GM18499 (cell line): Measurements from ENCODE around the gene AXIN2.
"Not testable (repeated sequence)": the region's sequence is repeated elsewhere in the genome, so short reads cannot be mapped to it uniquely, and the experiment has no call there.

Source experiments
- ATAC-seq: cut with Tn5 transposase; IDR thresholded peaks from one replicate; pipeline ENCODE4 v1.9.1; 2021; ENCODE audit warnings: moderate number of reproducible peaks; ENCODE audit not compliant: insufficient read depth, unreplicated experiment

Gene AXIN2

DNA sequence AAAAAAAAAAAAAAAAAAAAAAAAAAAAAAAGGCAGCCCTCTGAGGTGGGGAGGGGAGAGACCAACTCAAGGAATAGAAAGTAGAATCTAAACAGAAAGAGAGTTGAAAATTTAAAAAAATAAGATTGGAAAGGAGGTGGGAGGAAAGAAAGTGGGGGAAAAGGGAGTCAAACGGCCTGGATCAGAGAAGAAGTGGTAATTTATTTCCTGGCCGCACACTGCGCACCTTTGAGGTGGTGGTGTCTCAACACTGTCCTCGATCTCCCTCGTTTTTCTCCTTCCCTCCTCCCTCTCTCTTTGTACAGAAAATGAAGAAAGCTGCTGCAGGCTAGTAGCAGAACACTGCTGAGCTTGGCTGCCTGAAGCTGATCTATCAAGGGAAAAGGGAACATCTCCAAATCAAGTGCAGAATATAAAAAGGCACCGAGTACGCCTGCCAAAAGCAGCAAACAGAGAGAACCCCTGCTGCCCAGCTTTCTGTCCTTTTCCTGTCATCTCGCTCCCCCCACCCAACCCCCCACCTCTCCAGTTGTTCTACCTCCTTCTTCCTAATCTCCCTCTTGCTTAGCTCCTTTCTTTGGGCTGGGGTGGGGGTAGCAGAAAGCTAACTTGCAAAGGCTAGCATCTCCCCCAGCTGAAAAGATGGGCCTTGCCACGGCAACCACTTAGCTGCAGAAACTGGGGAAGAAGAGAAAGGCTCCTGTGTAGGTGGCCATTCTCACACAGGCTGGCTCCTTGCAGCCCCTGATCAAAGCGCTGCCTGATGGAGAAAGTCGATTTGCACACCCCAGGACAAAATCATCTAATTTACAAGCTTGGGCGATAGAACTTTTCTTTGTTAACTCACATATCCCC is 22.5 kb downstream of the AXIN2 start:
- no peak for ATAC-seq

DNA sequence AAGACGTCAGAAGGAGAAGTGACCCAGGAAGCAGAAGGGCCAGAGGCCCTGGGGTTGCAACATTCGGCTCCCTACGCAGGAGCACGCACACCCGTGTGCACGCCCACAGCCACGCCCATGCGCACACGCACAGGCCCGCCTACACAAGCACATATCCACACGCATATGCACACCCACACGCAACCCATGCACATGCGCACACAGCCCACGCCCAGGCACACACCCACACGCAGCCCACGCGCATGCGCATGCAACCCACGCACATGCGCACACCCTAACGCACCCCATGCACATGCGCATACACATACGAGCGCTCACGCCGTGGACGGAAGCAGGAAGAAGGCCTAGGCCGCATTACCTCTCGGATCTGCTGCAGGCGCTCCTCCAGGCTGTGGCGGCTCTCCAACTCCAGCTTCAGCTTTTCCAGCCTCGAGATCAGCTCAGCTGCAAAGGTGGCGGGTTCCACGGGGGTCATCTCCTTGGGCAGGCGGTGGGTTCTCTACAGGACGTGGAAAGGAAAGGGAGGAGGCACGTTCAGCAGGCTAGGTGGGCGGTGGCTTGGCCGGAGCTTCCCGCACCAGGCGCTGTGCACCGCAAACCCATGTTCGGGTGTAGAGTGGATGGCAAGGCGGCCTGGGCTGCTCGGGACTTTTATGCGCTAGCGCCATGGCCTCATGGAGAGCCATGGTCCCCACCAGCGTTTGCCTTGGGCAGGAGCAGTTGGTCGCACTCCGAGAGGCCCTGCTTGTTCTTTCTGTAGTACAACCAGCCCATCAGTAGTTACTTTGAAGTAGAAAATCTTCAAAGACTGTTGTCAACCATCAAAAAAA is 23.4 kb downstream of the AXIN2 start:
- ATAC-seq: no peak

DNA sequence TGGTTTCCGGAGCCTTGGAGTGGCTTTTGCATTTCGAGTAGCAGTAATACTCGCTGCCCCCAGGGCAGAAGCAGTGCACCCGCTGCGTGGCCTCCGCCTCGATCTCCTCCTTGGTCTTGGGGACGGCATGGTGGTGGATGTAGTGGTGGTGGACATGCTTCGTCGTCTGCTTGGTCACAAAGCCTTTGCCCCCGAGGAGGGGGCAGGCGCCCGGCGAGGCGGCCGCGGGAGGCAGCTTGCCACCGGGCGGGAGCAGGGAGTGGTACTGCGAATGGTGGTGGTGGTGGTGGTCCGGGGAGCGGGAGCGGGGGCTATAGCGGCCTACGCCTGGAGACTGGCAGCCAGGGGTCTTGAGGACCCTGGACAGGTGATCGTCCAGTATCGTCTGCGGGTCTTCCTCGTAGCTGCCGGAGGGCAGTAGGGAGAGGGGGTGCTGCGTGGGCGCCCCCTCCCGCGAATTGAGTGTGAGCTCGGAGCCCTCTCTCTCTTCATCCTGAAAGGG is 24.1 kb downstream of the AXIN2 start:
- no peak for ATAC-seq

DNA sequence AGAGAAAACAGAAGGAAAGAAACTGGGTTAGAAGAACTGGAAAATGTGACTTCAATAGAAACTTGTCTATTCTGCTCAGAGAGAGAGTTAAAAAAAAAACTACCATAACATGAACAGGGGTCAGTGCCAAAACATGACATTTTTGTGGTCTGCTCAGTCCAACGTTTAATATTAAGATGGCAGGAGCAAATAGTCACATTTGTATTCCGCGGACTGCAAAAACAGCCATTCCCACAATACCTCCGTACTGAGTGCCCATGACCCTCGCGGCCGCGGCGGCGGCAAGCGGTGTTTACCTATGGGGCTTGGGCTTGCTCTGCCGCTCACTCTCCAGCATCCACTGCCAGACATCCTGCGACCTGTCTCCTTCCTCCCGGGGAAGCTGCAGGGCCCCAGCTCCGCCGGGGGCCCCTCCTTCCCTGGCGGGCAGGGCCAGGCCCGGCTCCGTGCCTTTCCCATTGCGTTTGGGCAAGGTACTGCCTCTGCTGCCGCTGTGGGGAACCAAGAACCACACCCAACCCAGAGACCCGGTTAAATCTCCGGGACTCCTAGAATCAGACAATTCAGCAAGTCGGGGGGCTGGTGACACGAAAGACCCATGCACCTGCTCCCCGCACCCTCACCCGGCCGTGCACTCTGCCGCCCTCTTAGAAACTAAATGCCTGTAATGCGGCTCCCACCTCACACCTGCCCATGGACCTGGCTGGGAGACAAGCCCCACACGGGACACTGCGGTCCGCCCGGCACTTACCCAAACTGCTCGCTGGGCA is 24.7 kb downstream of the AXIN2 start:
- ATAC-seq: no peak

DNA sequence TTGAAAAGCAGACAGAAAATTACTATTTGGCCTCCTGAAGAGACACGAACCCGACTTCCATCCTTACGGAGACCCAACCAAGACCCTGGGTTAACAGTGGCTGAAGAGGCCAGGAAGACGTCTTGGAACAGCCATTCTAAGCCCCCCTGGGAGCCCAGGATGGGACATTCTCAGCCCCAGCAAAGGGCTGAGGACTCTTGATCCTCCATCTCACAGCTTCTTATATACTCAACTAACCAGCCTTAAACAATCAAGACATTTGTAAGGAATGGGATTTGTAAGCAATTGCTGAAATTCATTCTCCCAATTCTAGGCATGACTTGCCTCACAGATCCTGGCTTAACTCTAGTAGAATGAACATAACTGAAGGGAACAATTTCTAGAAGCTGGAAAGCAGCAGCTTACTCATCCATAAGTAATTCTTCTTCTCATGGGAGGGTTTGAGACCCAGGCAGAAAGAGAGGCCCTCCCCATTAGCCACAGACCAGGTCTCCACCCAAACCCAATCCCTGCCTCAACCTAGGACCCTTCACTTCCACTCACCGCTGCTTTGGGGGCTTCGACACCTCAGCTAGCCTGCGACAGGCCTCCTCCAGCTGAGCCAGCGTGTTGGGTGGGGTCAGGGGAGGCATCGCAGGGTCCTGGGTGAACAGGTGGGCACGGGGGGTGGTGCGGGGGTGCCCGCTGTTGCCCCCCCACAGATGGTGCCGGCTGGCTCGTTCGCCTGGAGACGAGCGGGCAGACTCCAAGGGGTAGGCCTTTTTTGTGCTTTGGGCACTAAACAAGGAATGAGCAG is 25.5 kb downstream of the AXIN2 start:
- no peak for ATAC-seq

DNA sequence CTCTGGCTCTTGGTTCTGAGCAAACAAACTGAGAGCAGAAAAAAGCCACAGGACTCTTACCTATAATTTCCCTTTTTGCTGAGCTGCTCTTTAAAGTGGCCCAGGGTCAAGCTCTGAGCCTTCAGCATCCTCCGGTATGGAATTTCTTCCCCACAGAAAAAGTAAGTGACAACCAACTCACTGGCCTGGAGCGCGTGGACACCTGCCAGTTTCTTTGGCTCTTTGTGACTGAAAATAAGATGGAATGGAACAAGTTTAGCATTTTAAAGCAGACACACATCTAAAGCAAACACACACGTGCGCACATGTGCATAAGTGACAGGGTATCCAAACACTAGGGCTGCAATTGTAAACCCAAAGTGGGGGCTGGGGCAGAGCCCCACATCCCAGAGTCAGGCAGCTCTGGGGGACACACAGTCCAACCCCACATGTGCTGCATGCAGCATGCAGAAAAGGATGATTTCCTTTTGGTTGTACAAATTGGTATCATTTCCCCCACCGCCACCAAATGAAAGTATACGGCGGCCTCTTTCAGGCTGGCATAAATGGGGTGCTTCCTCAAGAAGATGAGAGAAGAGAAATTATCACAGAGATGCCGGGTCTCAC is 27.5 kb downstream of the AXIN2 start:
- ATAC-seq: no peak

DNA sequence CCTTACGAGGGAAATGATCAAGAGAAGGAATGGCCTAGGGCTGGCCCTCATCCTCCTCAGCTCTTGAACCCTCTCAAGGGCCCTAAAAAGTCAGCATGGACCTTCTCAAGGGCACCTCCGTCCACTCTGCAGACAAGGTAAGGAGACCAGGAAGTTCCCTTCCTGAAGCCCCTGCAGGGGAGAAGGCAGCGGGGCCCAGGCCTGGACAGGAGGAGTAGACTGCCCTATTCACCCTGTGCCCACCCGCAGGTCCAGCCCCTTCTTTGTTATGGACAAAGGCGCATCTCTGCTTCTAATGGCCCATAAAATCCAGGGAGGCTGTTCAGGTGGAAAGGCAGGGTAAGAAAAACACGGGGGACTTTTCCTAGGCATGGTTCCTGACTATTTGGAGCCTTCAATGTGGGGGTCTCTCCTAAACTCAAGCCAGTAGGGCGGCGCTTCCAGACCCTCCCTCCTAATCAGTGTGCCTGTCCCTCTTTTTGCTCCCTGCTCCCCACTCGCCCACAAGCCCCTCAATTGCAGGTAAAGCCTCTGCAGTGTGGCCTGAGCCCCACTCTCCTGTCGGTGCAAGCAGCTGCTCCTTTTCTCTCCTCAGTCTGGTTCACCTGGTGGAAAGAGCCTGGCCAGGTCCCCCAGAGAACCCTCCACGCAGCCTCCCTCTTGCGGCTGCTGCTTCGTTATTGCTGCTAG is 28.2 kb downstream of the AXIN2 start:
- ATAC-seq: no peak

DNA sequence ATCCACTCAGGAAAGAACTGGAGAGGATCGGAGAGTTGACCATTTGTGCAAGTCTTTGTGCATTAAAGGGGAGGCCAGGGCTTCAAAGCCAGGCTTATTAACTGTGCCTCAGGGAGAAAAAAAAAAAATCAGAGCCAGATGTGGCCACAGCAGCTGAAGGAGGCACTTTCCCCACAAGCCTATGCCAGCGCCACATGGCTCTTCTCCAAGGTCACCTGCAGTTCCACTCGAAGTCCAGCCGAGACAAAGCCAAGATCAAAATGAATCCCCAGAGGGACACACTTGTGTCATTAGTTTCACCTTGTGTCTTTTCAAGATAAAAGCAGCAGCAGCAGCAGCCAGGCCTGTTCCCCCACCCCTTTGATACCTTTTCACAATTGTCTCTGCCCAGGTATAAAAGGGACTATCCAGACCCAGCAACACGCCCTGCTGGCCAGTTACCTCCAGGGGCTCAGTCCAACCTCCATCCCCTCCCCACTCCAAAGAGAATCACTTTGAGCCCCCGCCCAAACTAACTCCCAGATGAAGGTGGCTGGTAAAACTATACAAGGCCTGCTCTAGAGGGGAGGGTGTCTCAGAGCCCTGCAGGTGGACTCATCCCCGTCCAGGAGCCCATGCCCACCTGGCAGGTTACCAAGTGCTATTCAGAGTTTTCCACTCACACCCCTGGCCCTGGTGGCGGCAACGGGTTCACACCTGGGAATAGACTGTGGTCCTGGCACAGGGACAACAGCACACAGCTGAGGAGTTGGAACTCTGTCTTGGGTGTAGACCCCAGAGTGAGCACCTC is 29.2 kb downstream of the AXIN2 start:
- no peak for ATAC-seq

DNA sequence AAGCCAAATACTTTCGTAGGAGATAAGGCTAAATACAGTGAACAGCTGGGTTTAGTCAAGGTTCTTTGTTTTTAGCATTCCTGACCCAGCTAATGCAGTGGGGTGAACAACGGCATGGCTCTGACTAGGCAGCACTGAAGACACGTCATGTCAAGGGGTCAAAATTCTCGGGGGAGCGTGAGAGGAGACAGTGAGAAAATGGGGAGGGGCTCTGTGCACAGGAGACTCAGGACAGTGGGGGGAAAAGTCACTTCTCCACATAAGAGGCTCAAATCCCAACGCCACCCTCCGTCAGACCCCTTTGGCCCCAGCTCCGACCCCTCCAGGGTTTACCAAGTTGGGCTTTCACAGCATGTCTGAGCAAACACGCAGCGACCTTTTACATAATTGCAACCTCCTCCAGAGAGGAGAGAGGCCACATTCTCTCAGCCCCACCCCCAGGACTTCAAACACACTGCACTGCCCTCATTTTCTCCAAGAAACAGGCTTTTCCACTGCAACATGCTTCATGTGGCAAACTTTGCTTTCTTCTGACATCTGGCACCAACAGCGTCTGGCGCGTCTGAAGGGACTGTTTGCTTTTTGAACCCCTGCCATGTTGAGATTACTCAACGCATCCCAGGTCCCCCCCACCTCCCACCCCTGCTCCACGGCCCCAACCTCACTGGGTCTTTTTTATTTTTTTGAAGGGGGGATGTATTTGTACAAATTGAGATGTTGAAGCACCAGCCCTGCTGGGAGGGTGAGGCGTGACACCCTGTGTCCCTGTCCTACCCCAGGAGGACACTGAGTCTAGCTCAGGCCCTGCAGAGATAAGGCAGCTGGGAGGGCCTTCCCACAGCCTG is 30.0 kb downstream of the AXIN2 start:
- ATAC-seq: no peak

DNA sequence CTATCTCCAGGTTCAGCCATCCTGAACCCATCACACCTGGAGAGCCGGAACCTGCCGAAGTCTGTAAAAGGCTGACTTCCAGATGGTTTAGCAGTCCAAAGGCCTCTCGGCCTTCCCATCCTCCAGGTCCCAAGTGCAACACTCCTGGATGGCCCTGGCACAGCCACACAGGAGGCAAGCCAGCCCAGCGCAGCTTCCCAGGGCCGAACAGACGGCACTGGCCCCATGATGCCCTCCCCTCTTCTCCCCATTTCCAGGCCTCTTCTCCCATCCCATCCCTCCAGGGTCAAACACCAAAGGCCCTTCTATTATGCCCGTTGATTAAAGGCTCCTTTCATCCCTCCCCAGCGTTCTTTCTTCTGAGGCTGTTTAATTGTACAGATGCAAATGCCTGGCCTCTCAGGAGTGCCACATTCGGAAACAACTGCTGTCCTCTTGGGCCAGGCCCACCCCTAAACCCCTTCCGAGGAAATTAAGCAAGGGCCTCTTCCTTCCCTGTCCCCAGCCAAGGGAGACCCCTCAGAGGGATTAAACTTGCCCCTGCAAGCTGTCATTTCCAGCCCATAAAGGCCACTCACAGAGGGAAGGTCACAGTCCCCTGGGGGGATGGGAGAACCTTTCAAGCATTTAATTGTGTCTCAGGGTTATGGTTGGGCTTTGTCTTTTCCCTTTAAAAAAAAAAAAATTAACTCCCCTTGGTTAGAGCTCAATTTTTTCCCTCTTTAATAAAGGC is 30.8 kb downstream of the AXIN2 start:
- no peak for ATAC-seq

DNA sequence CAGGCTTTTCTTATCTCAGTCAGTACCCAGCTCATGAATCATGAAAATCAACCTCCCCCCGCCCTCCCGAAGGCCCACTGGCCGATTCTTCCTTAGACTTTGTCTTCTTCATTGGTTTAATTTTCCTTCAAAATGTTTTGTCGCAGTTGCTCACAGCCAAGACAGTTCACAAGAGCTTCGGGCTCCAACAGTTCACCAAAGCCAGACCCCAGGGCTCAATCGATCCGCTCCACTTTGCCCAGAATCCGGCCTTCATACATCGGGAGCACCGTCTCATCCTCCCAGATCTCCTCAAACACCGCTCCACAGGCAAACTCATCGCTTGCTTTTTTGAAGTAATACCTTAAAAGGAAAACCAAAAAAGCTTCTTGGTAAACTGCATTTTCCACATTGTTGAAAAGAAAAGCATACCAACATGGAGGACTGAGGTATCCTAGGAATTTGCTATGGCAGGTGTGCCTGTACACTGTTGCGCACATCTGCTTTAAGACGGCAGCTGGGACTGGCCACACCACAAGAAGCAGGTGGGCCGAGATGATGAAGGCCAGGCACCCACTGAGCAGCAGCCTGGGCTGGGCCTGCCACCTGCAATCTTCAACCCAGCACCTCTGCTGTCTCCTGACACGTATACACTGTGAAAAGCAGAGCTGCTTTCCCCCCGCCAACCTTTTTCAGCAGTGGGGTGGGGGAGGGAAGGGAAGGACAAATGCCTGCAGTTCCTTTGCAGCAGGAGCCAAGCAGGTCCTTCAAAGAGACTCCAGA is 31.5 kb downstream of the AXIN2 start:
- no peak for ATAC-seq

DNA sequence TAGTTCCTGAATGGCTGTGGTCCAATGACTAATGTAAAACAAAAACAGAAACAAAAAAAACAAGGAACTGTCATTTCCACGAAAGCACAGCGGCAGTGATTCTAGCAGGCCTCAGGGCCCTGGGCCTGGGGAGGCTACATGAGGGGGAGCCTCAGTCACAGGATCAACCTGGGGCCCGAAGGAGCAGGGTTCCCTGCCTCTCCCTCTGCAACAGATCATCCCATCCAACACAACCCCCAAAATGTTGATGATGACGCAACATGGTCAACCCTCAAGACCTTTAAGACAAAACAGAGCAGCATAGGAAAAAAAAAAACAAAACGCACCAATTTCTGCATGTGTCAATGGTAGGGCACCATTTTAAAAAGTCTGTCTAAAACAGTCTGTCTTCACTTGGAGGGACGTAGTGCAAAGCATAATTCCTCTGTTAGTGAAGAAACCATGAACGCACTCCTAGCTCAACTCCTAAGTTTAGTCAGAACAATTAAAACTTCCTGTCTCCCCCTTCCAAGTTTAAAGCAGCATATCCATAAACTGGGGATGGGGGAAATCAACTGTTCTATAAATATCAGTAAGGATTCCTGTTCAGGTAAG is 32.3 kb downstream of the AXIN2 start:
- no peak for ATAC-seq

DNA sequence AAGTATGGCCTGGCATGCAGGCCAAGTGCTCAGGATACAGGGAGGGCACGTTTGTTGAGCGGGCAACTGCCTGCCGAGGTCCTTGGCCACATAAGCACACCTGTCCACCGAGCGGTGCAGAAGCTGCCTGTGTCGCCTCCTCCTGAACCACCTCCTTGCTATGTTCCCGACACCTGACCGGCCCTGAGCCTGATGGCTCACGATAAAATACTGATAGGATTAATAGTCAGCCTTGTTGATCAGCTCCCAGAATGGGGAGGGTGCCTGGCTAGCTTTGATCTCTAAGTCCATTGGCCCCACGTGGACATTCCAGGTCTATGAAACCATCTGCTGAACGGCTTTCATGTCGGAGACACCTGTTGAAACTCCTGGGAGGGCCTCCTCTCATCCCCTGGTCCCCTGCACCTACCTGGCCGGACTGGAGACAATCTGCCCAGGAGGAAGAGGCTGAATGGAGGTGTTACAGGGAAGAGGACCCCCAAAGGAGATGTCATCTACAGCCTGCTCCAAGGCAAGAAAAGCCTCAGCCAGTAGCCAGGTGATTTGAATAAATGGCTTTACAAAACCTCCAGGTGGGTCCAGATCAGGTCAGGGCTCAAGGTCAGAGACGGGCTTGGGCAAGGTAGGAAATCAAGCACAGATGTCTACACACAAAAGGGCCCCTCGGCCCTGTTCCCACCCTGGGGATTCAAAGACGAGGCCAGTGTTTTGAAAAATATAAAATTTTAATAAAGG is 33.4 kb downstream of the AXIN2 start:
- ATAC-seq: no peak

DNA sequence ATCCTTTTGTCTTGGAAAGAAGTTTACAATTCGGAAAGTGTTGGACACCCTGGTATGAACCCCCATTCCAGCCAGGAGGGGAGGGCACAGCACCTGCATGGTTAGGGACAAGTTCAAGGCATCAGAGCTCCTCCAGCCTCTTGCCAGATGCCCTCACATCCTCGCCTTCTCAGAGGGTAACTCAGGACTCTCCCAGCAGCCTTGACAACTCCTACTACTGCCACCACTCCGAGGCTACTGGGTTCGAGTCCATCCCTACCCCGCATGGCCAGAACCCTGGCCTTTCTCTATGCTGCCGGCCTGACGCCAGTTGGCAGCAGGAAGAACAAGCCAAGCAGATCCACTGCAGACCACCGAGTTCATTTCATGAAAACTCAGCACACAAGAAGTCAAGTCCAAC is 34.1 kb downstream of the AXIN2 start:
- no peak for ATAC-seq

DNA sequence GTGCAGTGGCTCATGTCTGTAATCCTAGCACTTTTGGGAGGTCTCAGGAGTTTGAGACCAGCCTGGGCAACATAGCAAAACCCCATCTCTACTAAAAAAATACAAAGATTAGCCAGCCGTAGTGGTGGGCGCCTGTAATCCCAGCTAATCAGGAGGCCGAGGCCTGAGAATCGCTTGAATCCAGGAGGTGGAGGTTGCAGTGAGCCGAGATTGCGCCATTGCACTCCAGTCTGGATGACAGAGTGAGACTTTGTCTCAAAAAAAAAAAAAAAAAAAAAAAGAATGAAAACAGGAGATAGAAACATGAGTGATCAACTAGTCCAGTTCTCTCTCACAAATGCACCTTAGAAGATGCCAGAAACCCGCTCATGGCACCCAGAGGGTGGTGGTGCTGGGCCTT is 34.6 kb downstream of the AXIN2 start:
- ATAC-seq: not testable (repeated sequence)
